Testis (tissue), 3 donors: Measurements from ENCODE around the gene FGR. TPM values are rescaled to one million over a fixed set of nuclear protein-coding genes. Genes with fewer than 3 reads are reported as not detected.

Source experiments
- DNase-seq: peaks from one replicate; pipeline ENCODE4 v3.0.0-alpha.2; 2019
- H3K27ac ChIP-seq, 2 donors: fragments of 200-600 bp; sonication (generic); one replicate each; pipeline ENCODE4 v1.5.1; 2019
- H3K27me3 ChIP-seq: fragments of 200-600 bp; sonication (generic); one replicate; pipeline ENCODE4 v1.5.1; 2019
- H3K36me3 ChIP-seq: fragments of 200-600 bp; sonication (generic); one replicate; pipeline ENCODE4 v1.5.1; 2017; ENCODE audit warnings: low read depth; ENCODE audit errors: missing control alignments
- H3K4me1 ChIP-seq: fragments of 200-600 bp; sonication (generic); one replicate; pipeline ENCODE4 v1.5.1; 2019
- H3K4me3 ChIP-seq, 2 donors: fragments of 200-600 bp; sonication (generic); one replicate each; pipeline ENCODE4 v1.5.1; 2017 to 2019
- H3K9me3 ChIP-seq: fragments of 200-600 bp; sonication (generic); one replicate; pipeline ENCODE4 v1.5.1; 2017
- CTCF ChIP-seq, 3 experiments: fragments of 450-650 bp in 2 of 3; fragments of 200-600 bp in 1 of 3; sonication (generic) in 1 of 3; IDR thresholded peaks; one replicate each; pipeline ENCODE4 v1.5.1; 2016 to 2019; ENCODE audit warnings: antibody characterized with exemption in 3 of 3, mild to moderate bottlenecking in 2 of 3, moderate library complexity in 1 of 3
- POLR2A ChIP-seq: fragments of 450-650 bp; IDR thresholded peaks from one replicate; pipeline ENCODE4 v1.6.1; 2017; ENCODE audit warnings: antibody characterized with exemption, mild to moderate bottlenecking, moderate library complexity
- WGBS, 2 donors: methylation state at CpG; one replicate each; pipeline ENCODE4 v1.1.5; 2018; 5-methylcytosine and 5-hydroxymethylcytosine counted together
- intact Hi-C: fragments of 100-400 bp; cut with DNase I; formaldehyde crosslinking; loops from one replicate; pipeline ENCODE4 v1.15.1; 2023; ENCODE audit warnings: low total_unique reads
- polyA plus RNA-seq: library from polyadenylated mRNA; stranded (reverse); fragments of 350-450 nt; fragmentation: Illumina TruSeq; extraction: RNeasy Lipid Tissue Mini Kit (QIAGEN cat#74804); gene quantifications from one replicate; pipeline ENCODE4 v1.2.3, GENCODE V29; 2014; ENCODE audit warnings: low read depth, low replicate concordance; ENCODE audit not compliant: insufficient read depth
- total RNA-seq, 2 donors: library from RNA; depleted of rRNA; stranded (reverse); fragments of >200 nt; gene quantifications; one replicate each; pipeline ENCODE4 v1.2.3, GENCODE V29; 2016

The FGR gene
- total and polyA plus RNA-seq, 3 donors from 2014 or later = 5.2 to 10.2 (median 10.0) TPM

GRCh38 chr1:27650171-27650538 lies 15.2 kb upstream of the FGR start:
- 77 to 81% methylated on average over 1 of the region's 1 CpG for WGBS, 2 donors
- no peak overlapping the region for H3K27ac ChIP-seq
- intact Hi-C loops = no loop called here
- TF ChIP-seq CTCF (IDR thresholded peaks at IDR 0.05) = no peak
- TF ChIP-seq POLR2A = no peak
- H3K4me1 ChIP-seq = peaks cover 10% of the 10 kb centered on the region
- H3K9me3 ChIP-seq = no peaks in the 10 kb centered on the region
- H3K4me3 ChIP-seq = no peak overlapping the region
- no peaks in the 10 kb centered on the region for H3K27me3 ChIP-seq
- no peaks in the 10 kb centered on the region for H3K36me3 ChIP-seq
- DNase-seq = no peak

- no peaks in the 10 kb centered on the region for H3K27me3 ChIP-seq
- 92 to 93% methylated on average over 11 of the region's 11 CpGs for WGBS, 2 donors
- intact Hi-C loops = no loop called here
- H3K27ac ChIP-seq = no peak overlapping the region
- peaks cover 5% of the 10 kb centered on the region for H3K4me1 ChIP-seq
- no peaks in the 10 kb centered on the region for H3K36me3 ChIP-seq
- H3K4me3 ChIP-seq = no peak overlapping the region
- TF ChIP-seq POLR2A = no peak
- no peak for TF ChIP-seq CTCF (IDR thresholded peaks at IDR 0.05)
- DNase-seq = no peak
- H3K9me3 ChIP-seq = no peaks in the 10 kb centered on the region
Measured at GRCh38 chr1:27649306-27649635, 14.3 kb upstream of the FGR start.

- Histone ChIP-seq H3K36me3 (no peaks in the 10 kb centered on the region), H3K4me1 (peaks cover 5% of the 10 kb centered on the region), H3K4me3 (no peak overlapping the region), H3K27ac (no peak overlapping the region), H3K9me3 (no peaks in the 10 kb centered on the region), H3K27me3 (no peaks in the 10 kb centered on the region)
- TF ChIP-seq CTCF (IDR thresholded peaks at IDR 0.05) = no peak
- no peak for TF ChIP-seq POLR2A
- DNase-seq = peak; percentile 59
- 52 to 64% methylated on average over 6 of the region's 6 CpGs for WGBS, 2 donors
- intact Hi-C loops = no loop called here
Measured at GRCh38 chr1:27648602-27649305, 13.8 kb upstream of the FGR start.

DNA sequence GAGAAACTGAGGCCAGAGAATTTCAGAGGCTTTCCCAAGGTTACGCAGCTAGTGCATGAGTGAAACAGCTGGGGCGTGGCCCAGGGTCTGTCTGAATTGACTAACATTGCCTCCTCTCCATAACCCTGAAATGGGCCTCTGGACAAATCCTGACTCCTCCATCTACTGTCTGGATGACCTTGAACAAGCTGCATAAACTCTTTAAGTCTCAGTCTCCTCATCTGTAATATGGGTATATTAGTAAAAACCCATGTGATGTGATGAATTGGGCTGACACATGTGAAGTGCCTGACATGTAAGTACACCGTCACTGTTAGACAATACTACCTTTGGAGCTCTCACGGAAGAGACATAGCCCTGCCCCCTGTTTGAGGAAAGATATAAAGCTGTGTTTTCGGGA lies 12.3 kb upstream of the FGR start:
- no peaks in the 10 kb centered on the region for H3K9me3 ChIP-seq
- WGBS, 2 donors = 93 to 94% methylated on average over 5 of the region's 5 CpGs
- no peak overlapping the region for H3K27ac ChIP-seq
- no peak for TF ChIP-seq CTCF (IDR thresholded peaks at IDR 0.05)
- TF ChIP-seq POLR2A = no peak
- H3K27me3 ChIP-seq = no peaks in the 10 kb centered on the region
- no peak for DNase-seq
- peaks cover 5% of the 10 kb centered on the region for H3K4me1 ChIP-seq
- no peak overlapping the region for H3K4me3 ChIP-seq
- intact Hi-C loops = no loop called here
- no peaks in the 10 kb centered on the region for H3K36me3 ChIP-seq

- no peak overlapping the region for H3K27ac ChIP-seq
- no peaks in the 10 kb centered on the region for H3K36me3 ChIP-seq
- no peak for DNase-seq
- TF ChIP-seq POLR2A = no peak
- no peak for TF ChIP-seq CTCF (IDR thresholded peaks at IDR 0.05)
- intact Hi-C loops = no loop called here
- WGBS, 2 donors = 87 to 96% methylated on average over 8 of the region's 8 CpGs
- H3K27me3 ChIP-seq = no peaks in the 10 kb centered on the region
- no peaks in the 10 kb centered on the region for H3K9me3 ChIP-seq
- no peak overlapping the region for H3K4me3 ChIP-seq
- peaks cover 5% of the 10 kb centered on the region for H3K4me1 ChIP-seq
Measured at GRCh38 chr1:27646676-27647075, 11.7 kb upstream of the FGR start.
